Fibroblast of lung (primary cell): ENCODE data around the gene GNA12. TPM values are rescaled to one million over a fixed set of nuclear protein-coding genes. Genes with fewer than 3 reads are reported as not detected.

Experiments
- DNase-seq, 2 donors: peaks; one replicate each; pipeline versions ENCODE4 v3.0.0 to v3.0.0-alpha.2; 2010; ENCODE audit warnings: low read depth in 2 of 2
- H2AFZ ChIP-seq: 2 replicates; pipeline ENCODE4 v1.5.1; 2012; ENCODE audit warnings: low read length, control low read depth, inconsistent platforms
- H3K27ac ChIP-seq: 2 replicates; pipeline ENCODE4 v1.5.1; 2011; ENCODE audit warnings: low read length, control low read depth; ENCODE audit not compliant: insufficient read depth
- H3K27me3 ChIP-seq: 2 replicates; pipeline ENCODE4 v1.5.1; 2011; ENCODE audit warnings: mild to moderate bottlenecking, low read length; ENCODE audit not compliant: control insufficient read depth, insufficient read depth
- H3K36me3 ChIP-seq: 2 replicates; pipeline ENCODE4 v1.5.1; 2011; ENCODE audit warnings: low read length; ENCODE audit not compliant: control insufficient read depth, insufficient read depth
- H3K4me1 ChIP-seq: 2 replicates; pipeline ENCODE4 v1.5.1; 2011; ENCODE audit warnings: low read length; ENCODE audit not compliant: control insufficient read depth, insufficient read depth; ENCODE audit errors: extremely low read depth
- H3K4me2 ChIP-seq: 2 replicates; pipeline ENCODE4 v1.5.1; 2011; ENCODE audit warnings: low read length, control low read depth; ENCODE audit not compliant: insufficient read depth; ENCODE audit errors: extremely low read depth
- H3K4me3 ChIP-seq, 4 experiments: fragments of 200-600 bp in 1 of 4; sonication (generic) in 1 of 4; replicated peaks in 1 of 4; 2 replicates each; pipeline ENCODE4 v1.5.1; 2011 to 2016; ENCODE audit warnings: low read length in 4 of 4, low read depth in 3 of 4, mild to moderate bottlenecking in 3 of 4, control low read depth in 2 of 4, inconsistent platforms in 1 of 4, mixed read lengths in 1 of 4; ENCODE audit not compliant: insufficient read depth in 1 of 4; ENCODE audit errors: control extremely low read depth in 1 of 4
- H3K79me2 ChIP-seq: 2 replicates; pipeline ENCODE4 v1.5.1; 2012; ENCODE audit warnings: mild to moderate bottlenecking, low read length, inconsistent platforms; ENCODE audit not compliant: control insufficient read depth, insufficient read depth
- H3K9ac ChIP-seq: 2 replicates; pipeline ENCODE4 v1.5.1; 2011; ENCODE audit warnings: mild to moderate bottlenecking, low read length, control low read depth; ENCODE audit not compliant: insufficient read depth
- H3K9me3 ChIP-seq: 2 replicates; pipeline ENCODE4 v1.5.1; 2012; ENCODE audit warnings: low read depth, low read length; ENCODE audit not compliant: control insufficient read depth, insufficient read depth
- H4K20me1 ChIP-seq: 2 replicates; pipeline ENCODE4 v1.5.1; 2011; ENCODE audit warnings: low read length; ENCODE audit not compliant: control insufficient read depth, insufficient read depth; ENCODE audit errors: extremely low read depth
- CTCF ChIP-seq, 2 donors: IDR thresholded peaks in 1 of 2; conservative IDR thresholded peaks in 1 of 2; 1 replicate in 1 of 2; 2 replicates in 1 of 2; pipeline ENCODE4 v1.5.1; 2011 to 2012; ENCODE audit warnings: low read length in 2 of 2, control low read depth in 1 of 2, inconsistent platforms in 1 of 2, low read depth in 1 of 2, mild to moderate bottlenecking in 1 of 2
- EZH2 ChIP-seq: IDR thresholded peaks from 2 replicates; pipeline ENCODE4 v1.5.1; 2012; ENCODE audit warnings: low read length, control low read depth, mild to moderate bottlenecking; ENCODE audit errors: missing control alignments
- polyA plus RNA-seq, 2 donors: library from polyadenylated mRNA; depleted of rRNA in 1 of 2; stranded (reverse) in 1 of 2; unstranded in 1 of 2; fragments of >200 nt; gene quantifications; 2 replicates each; pipeline ENCODE4 v1.2.1, GENCODE V29; 2011 to 2012; ENCODE audit warnings: missing spikeins in 1 of 2
- total RNA-seq: library from RNA; depleted of rRNA; stranded (reverse); fragments of >200 nt; gene quantifications from 2 replicates; pipeline ENCODE4 v1.2.1, GENCODE V29; 2014

GNA12 gene
- total and polyA plus RNA-seq, 2 donors (not counting 1 experiment from before 2014, with no cell fraction given) = 36.2 to 137 TPM

GRCh38 chr7:2869981-2870380 is 25.9 kb upstream of the GNA12 start:
- no peaks in the 10 kb centered on the region for H4K20me1 ChIP-seq
- no peaks in the 10 kb centered on the region for H3K27me3 ChIP-seq
- no peaks in the 10 kb centered on the region for H3K9me3 ChIP-seq
- no peaks in the 10 kb centered on the region for H3K79me2 ChIP-seq
- no peaks in the 10 kb centered on the region for H3K36me3 ChIP-seq
- H3K4me3 ChIP-seq = no peak overlapping the region
- H3K4me1 ChIP-seq = peaks cover 9% of the 10 kb centered on the region
- no peak overlapping the region for H3K27ac ChIP-seq
- TF ChIP-seq CTCF (conservative IDR thresholded peaks at IDR 0.05 in 1 of 2, IDR thresholded peaks at IDR 0.05 in 1 of 2; ENCODE audit: low read depth in 1 of 2, low read length in 2 of 2) (no peak), EZH2 (no peak)
- no peak overlapping the region for H2AFZ ChIP-seq
- no peak overlapping the region for H3K4me2 ChIP-seq
- no peak for DNase-seq
- H3K9ac ChIP-seq = no peak overlapping the region

GRCh38 chr7:2866601-2867000 is 22.5 kb upstream of the GNA12 start:
- Histone ChIP-seq H3K79me2 (no peaks in the 10 kb centered on the region), H3K27me3 (no peaks in the 10 kb centered on the region), H4K20me1 (no peaks in the 10 kb centered on the region), H2AFZ (no peak overlapping the region), H3K4me2 (no peak overlapping the region), H3K27ac (no peak overlapping the region), H3K4me1 (peaks cover 16% of the 10 kb centered on the region), H3K9me3 (no peaks in the 10 kb centered on the region), H3K36me3 (no peaks in the 10 kb centered on the region), H3K4me3 (no peak overlapping the region), H3K9ac (no peak overlapping the region)
- no peak for TF ChIP-seq CTCF (conservative IDR thresholded peaks at IDR 0.05 in 1 of 2, IDR thresholded peaks at IDR 0.05 in 1 of 2; ENCODE audit: low read depth in 1 of 2, low read length in 2 of 2)
- TF ChIP-seq EZH2 = no peak
- no peak for DNase-seq

DNA sequence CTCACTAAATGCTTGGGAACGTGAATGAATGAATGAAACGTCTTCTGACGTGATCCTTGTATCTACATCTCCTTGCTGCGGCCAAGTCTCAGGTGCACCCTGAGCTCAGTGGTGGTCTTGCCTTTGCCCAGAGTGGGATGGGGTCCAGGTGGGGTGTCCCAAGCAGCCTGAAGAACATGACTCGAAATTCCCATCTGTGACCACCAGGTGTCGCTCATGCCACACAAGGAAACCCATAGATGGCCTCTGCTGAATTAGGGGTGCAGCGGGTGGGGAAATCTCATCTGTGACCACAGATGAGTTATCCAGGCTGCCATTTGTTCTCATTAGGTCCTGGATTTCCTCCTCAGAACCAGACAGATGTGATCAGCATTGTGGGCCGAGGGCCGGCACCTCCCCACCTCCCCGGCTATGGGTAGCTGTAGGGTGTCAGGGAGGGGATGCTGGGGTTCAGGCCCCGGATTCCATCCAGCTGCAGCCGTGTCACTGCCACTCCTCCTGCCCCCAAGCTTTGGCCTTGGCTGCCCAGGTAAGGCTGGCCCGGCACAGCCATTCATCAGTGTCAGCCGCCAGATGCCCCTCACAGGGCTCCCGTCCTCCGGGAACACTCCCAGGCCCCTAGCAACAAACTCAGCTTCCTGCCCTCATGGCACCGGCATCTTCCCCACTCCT is 21.0 kb upstream of the GNA12 start:
- Histone ChIP-seq H3K9me3 (no peaks in the 10 kb centered on the region), H3K4me1 (peaks cover 13% of the 10 kb centered on the region), H3K4me2 (no peak overlapping the region), H4K20me1 (no peaks in the 10 kb centered on the region), H2AFZ (no peak overlapping the region), H3K27ac (peak overlapping the region; percentile 90), H3K4me3 (no peak overlapping the region), H3K9ac (no peak overlapping the region), H3K79me2 (no peaks in the 10 kb centered on the region), H3K36me3 (no peaks in the 10 kb centered on the region), H3K27me3 (no peaks in the 10 kb centered on the region)
- peak; percentile 48 to 79 for DNase-seq
- TF ChIP-seq CTCF (conservative IDR thresholded peaks at IDR 0.05 in 1 of 2, IDR thresholded peaks at IDR 0.05 in 1 of 2; ENCODE audit: low read depth in 1 of 2, low read length in 2 of 2) (peak; percentile 84 to 95), EZH2 (no peak)
